Endometrial microvascular endothelial cells (primary cell): ENCODE measurements around the gene KMT2E. TPM values are rescaled to one million over a fixed set of nuclear protein-coding genes. Genes with fewer than 3 reads are reported as not detected.

Experiments
- in situ Hi-C: cut with HindIII; loops from 2 replicates; pipeline ENCODE4 v1.10.0; 2017; ENCODE audit warnings: low sequenced_read_pairs, low pct_unique_long_range_greater_than_20kb; ENCODE audit errors: inconsistent ontology term
- total RNA-seq: library from RNA; depleted of rRNA; stranded (reverse); fragments of >200 nt; gene quantifications from one replicate; pipeline ENCODE4 v1.2.3, GENCODE V29; 2015; ENCODE audit errors: inconsistent ontology term

Gene KMT2E
- total RNA-seq: 22.2 TPM

GRCh38 chr7:105013816-105014692, at the start of gene KMT2E:
KMT2E (plus strand) TSS chr7:105014205; CDS start chr7:105040953, 26,748 bp downstream.
- in situ Hi-C loops: no loop called here

DNA sequence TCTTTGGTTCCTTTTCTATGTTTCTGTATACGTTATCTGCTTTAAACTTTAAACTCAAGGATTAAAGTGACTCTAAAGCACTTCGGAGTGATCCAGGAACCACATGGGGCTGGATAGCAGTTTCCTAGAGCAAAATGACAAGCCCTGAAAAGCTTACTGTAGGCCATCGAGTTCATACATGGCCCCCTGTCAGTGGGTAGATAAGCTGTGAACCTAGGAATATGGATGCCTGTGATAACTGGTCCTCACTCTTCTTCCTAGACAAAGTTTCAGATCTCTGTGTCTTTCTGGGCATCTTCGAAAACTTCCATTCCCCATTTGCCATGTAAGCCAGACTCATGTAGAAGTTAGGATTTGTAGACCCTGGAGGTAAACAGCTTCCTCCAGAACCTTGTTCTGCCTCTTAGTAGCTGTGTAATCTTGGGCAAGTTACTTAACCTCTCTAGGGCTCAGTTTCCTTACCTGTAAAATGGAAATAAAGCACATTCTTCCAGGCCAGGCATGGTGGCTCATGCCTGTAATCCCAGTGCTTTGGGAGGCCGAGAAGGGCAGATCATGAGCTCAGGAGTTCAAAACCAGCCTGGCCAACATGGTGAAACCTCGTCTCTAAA, 49.3 kb upstream of the KMT2E start:
- in situ Hi-C loops: no loop called here

- in situ Hi-C loops: no loop called here
These were observed 48.0 kb upstream of the KMT2E start for GRCh38 chr7:104966022-104966421.

DNA sequence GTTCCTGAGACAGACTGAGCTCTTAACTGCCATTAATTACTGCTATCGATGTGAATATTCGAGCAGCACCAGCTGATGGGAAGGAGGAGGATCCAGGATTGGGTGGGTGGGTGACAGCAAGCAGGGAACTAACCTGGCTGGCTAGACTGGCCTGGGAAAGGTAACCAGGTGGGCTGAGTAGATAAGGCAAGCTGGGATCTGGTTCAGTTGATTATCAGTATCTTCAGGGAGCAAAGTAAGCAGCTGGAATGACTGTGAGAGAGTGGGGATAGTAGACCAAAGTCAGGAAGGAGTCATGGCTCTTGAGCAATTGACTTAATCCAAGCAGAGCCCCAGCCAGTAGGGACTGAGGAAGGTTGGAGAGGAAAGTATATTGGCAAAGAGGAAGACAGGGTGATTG, 46.9 kb upstream of the KMT2E start:
- in situ Hi-C loops: no loop called here

- in situ Hi-C loops: no loop called here
These were observed 46.4 kb upstream of the KMT2E start for GRCh38 chr7:104967595-104967994.

DNA sequence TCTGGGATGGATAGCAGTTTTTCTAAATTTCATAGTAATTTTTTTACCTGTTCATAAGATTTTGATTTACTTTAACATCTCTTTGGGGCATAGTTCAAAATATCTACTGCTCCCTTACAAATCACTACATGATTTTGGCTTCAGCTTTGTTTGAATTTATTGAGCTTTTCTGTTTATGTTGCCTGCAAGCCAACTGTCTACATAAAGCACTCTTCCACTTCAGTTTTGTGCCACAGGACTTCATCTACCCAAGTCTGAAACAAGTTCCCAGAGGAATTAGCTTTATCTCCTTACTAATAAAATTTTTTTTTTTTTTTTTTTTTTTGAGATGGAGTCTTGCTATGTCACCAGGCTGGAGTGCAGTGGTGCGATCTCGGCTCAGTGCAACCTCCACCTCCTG, 45.4 kb upstream of the KMT2E start:
- in situ Hi-C loops: no loop called here

DNA sequence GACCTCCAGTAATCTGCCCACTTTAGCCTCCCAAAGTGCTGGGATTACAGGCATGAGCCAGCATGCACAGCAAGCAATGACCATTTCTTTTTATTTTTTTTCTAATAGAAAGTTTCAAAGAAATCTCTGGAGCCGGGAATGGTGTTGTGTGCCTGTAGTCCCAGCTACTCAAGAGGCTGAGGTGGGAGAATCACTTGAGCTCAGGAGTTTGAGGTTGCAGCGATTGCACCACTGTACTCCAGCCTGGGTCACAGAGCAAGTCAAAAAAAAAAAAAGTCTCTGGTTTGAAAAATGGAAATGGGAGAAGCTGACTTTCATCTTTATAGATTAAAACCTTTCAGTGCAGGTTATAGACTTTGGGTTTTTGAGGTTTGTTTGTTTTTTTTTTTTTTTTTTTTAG, 44.8 kb upstream of the KMT2E start:
- in situ Hi-C loops: no loop called here

DNA sequence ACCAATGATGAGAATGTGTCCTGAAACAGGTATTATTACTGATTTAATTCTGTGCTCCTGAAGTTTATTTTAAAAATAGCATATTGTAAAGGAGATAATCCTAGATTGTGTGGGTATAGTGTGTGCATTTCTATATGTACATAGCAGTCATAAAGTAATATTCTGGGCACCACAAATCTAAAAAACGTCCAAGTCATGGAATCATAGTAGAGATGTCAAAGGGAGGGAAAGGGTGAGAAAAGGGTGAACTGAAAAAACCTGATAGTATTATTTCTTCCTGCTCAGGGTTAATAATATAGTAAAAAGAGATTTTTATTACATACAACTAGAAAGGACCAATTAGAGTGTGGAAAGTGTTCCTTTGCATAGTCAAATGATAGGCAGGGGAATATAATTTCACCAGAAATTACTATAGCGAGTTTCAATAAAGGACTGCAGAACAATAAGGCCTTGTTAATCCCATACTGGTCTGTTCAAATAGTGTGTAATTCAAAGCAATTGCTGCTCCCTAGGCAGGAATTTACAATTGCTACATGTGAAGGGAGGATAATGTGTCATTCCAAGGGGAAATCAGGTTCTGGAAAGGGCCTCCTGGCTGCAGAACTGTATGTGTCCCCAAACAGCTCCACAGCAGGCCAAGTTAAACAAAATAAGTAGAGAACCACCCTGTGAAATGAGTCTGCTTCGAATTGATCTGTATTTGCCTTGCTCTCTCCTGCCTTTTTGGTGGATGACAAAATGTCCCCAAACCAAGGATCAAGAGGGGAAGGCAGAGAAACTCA, 42.5 kb upstream of the KMT2E start:
- in situ Hi-C loops: no loop called here

DNA sequence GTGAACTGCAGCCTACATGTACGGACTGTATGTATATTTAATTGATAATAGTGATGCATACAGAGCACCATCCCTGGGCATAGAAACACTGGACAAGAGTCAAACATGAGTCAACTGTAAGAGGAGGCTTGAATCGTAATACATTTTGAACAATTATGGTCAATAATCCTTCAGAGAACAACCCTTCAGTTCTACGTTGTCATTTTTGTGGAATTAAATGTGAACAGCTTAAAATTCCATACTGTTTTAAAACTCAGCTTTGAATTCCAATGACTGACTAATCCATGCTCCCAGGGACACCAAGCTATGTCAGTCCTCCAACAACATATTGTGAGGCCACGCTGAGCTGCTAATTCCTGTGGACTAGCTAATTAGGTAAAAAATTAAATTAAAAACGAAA, 41.5 kb upstream of the KMT2E start:
- in situ Hi-C loops: no loop called here

GRCh38 chr7:104973227-104973626, 40.8 kb upstream of the KMT2E start:
- in situ Hi-C loops: no loop called here

DNA sequence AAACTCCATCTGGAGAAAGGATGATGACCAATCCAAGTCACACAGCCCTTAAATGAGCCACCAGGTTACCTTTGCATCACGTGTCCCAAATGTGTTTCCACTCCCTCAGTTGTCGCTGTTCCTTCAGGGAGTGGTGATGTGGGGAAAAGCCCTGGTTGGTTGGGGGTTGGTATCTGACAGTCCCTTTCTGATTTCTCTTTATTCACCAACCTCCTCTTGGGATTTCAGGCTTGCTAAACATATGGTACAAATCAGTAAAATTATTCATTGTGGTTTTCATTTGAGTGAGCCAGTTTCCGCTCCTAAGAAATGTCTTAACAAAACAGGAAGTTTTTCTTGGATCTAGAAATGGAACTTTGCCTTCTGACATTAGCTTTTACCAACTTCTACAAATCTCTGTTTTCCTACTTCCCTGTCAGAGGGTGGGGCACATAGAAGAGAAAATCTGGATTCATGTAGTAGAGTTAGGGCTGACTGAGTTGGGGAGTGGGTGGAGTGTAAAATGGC, 40.0 kb upstream of the KMT2E start:
- in situ Hi-C loops: no loop called here

GRCh38 chr7:104975553-104975952, 38.5 kb upstream of the KMT2E start:
- in situ Hi-C loops: loop anchor here (25.0 kb wide), 1 partner anchor 112 kb away; no protein-coding TSS in a partner anchor

- in situ Hi-C loops: loop anchor here (25.0 kb wide), 1 partner anchor 110 kb away; no protein-coding TSS in a partner anchor
These were observed 36.9 kb upstream of the KMT2E start for GRCh38 chr7:104976966-104977636.

DNA sequence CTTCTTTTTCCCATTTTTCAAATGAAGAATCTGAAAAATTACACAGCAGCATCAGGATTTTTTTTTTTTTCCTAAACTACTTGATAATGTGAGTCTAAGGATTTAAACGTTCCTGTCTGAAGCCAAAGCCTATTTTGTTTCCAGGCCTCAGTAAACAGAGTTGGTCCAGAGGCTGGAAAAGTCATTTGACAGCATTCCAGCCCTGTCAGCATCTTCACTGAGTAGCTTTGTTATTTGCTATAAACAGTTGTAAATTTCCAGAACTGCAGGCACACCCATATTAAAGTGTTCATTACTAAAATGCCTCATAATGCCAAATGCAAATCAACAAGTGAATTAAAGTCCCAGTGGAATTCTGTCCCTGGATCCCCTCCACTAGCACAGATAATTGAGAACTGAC, 35.5 kb upstream of the KMT2E start:
- in situ Hi-C loops: loop anchor here (25.0 kb wide), 1 partner anchor 109 kb away; no protein-coding TSS in a partner anchor

DNA sequence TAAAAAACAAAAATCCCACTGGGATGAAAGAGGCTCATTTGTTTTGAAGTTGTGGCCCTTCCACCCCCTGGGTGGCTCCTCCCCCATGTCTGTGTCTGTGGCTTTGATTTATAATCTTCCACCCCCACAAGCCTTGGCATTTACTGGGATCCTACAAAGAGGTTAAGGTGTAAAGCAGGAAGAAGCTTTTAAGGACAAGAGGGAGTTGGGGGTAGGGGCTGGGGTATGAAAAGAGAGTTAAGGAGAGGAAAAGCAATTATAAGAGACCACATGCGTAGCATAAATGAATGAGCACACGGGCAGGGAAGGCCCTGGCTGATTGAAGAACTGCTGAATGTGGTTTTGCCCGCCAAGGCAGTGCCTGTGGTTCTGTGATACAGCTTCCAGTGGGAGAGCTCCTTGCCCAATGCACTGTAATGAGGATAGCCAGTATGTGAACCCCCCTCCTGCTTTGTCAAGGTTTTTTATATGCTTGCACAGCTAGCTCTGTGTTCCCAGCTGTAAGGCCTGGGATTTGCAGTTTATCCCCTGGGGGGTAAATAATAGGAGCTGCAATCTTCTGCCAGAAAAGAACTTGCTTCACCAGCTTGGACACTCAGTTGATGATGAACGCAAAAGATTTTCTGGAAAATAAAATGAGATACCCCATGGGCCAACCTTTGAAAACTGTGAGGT, 34.7 kb upstream of the KMT2E start:
- in situ Hi-C loops: loop anchor here (25.0 kb wide), 1 partner anchor 108 kb away; no protein-coding TSS in a partner anchor

GRCh38 chr7:104980440-104980839, 33.6 kb upstream of the KMT2E start:
- in situ Hi-C loops: loop anchor here (25.0 kb wide), 1 partner anchor 107 kb away; no protein-coding TSS in a partner anchor

- in situ Hi-C loops: loop anchor here (25.0 kb wide), 1 partner anchor 106 kb away; no protein-coding TSS in a partner anchor
These were observed 32.9 kb upstream of the KMT2E start for GRCh38 chr7:104980841-104981671.
